ENCODE data around the gene FAH. TPM values are rescaled to one million over a fixed set of nuclear protein-coding genes. Genes with fewer than 3 reads are reported as not detected.

The FAH gene
- total RNA-seq, 1 donor from 2014 or later: 16.2 TPM

DNA sequence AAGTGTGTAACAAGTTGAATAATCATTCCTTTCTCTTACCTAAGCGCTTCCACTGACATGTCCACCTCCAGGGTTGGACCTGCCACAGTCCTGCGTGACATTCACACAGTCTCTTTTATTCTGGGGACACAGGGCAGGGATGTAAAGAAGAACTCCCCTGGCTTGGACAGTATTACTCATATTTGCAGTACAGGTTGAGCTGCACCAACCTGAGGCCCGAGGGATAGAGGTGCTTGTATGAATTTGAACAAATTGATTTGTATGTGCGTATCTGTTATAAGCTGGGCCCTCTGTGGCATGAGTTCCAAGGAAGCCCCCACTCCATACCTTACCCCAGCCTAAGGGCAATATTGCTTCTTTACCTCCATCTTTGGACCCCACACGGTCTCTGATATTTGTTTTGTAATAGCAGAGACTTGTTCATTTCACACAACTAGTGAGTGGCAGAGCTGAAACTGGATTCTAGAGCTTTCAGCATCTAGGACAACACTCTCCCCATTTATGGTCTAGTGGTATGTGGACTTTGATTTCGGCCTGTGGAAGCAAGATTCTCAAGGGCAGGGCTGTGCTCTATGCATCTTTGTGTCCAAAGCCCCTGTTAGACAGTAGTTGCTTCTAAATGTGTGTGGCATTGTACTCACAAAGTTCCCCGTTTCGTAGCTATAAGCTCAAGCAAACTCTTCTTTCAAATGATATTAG, 39.2 kb downstream of the FAH start:
- H3K4me3 Mint-ChIP-seq (ENCODE audit: unreplicated experiment): no peak overlapping the region
- TF ChIP-seq, protein P1, sequence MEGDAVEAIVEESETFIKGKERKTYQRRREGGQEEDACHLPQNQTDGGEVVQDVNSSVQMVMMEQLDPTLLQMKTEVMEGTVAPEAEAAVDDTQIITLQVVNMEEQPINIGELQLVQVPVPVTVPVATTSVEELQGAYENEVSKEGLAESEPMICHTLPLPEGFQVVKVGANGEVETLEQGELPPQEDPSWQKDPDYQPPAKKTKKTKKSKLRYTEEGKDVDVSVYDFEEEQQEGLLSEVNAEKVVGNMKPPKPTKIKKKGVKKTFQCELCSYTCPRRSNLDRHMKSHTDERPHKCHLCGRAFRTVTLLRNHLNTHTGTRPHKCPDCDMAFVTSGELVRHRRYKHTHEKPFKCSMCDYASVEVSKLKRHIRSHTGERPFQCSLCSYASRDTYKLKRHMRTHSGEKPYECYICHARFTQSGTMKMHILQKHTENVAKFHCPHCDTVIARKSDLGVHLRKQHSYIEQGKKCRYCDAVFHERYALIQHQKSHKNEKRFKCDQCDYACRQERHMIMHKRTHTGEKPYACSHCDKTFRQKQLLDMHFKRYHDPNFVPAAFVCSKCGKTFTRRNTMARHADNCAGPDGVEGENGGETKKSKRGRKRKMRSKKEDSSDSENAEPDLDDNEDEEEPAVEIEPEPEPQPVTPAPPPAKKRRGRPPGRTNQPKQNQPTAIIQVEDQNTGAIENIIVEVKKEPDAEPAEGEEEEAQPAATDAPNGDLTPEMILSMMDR (IDR thresholded peaks at IDR 0.05): no peak
- H3K9me3 Mint-ChIP-seq (ENCODE audit: low read depth): no peaks in the 10 kb centered on the region
- peaks cover 4% of the 10 kb centered on the region for H3K36me3 Mint-ChIP-seq (ENCODE audit: low read depth)
- no peak overlapping the region for H3K27ac Mint-ChIP-seq (ENCODE audit: unreplicated experiment)
- H3K4me1 Mint-ChIP-seq (ENCODE audit: low read depth): no peaks in the 10 kb centered on the region
- no peak for DNase-seq (ENCODE audit: low spot score)
- peaks cover 5% of the 10 kb centered on the region for H3K27me3 Mint-ChIP-seq (ENCODE audit: low read depth)

DNA sequence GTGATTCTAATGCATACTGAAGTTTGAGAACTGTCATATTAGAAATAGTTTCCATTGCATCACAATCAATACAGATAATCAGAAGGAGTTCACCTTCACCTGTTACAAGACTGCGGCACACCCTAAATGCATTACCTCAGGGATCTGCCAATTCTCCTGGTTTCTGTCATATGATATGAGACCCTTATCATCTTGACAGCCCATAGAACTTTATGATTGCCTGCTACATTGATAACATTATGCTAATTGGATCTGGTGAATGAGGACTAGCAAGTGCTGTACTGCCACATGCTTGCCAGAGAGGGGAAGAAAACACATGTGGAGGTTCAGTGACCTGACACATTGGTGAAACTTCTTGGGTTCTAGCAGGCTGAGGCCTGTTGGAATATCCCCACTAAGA, 41.4 kb downstream of the FAH start:
- Mint-ChIP-seq H3K36me3 (ENCODE audit: low read depth) (no peaks in the 10 kb centered on the region), H3K27me3 (ENCODE audit: low read depth) (peaks cover 23% of the 10 kb centered on the region), H3K4me1 (ENCODE audit: low read depth) (no peaks in the 10 kb centered on the region), H3K4me3 (ENCODE audit: unreplicated experiment) (no peak overlapping the region), H3K9me3 (ENCODE audit: low read depth) (no peaks in the 10 kb centered on the region), H3K27ac (ENCODE audit: unreplicated experiment) (no peak overlapping the region)
- DNase-seq (ENCODE audit: low spot score): no peak
- TF ChIP-seq, protein P1 (IDR thresholded peaks at IDR 0.05): no peak

DNA sequence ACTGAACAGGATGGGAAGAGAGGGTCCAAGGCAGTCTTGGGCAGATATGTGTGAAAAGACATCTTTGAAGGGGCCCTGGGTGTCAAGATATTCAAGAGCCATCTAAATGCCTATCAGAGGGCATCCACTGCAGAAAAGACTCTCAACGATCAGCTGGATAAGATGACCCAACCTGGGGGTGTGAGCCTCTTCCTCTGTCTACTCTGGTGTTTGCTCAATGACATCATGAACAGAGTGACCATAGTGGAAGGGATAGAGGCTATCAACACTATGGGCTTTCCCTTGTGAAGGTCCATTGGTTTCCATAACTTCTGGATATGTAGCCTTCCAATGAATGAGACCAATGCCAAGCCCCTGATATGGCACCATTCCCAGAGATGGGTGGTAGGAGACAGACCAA, 42.1 kb downstream of the FAH start:
- TF ChIP-seq, protein P1 (IDR thresholded peaks at IDR 0.05): no peak
- Mint-ChIP-seq H3K9me3 (ENCODE audit: low read depth) (no peaks in the 10 kb centered on the region), H3K27me3 (ENCODE audit: low read depth) (peaks cover 30% of the 10 kb centered on the region), H3K36me3 (ENCODE audit: low read depth) (no peaks in the 10 kb centered on the region), H3K27ac (ENCODE audit: unreplicated experiment) (no peak overlapping the region), H3K4me3 (ENCODE audit: unreplicated experiment) (no peak overlapping the region), H3K4me1 (ENCODE audit: low read depth) (no peaks in the 10 kb centered on the region)
- no peak for DNase-seq (ENCODE audit: low spot score)

DNA sequence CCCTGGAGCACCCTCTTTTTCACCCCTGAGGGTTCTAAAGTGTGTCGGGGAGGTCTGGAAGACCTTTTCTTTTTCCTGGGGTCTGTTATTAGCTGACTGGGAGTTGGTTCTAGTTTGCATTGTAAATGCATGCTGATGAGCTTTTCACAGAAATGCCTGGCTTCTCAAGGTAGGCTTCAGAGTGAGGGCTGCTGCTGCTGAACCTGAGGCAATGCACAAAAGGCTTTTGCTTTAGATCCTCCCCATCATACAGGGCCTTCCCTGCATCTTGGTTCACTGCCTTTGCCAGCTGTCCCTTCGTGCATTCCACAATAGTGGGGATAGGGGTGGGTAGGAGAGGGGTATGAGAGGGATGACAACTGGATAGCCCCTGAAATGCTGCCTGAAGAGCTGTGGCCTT, 46.6 kb downstream of the FAH start:
- no peak overlapping the region for H3K4me3 Mint-ChIP-seq (ENCODE audit: unreplicated experiment)
- no peaks in the 10 kb centered on the region for H3K9me3 Mint-ChIP-seq (ENCODE audit: low read depth)
- H3K4me1 Mint-ChIP-seq (ENCODE audit: low read depth): no peaks in the 10 kb centered on the region
- H3K27ac Mint-ChIP-seq (ENCODE audit: unreplicated experiment): no peak overlapping the region
- H3K36me3 Mint-ChIP-seq (ENCODE audit: low read depth): no peaks in the 10 kb centered on the region
- peaks cover 44% of the 10 kb centered on the region for H3K27me3 Mint-ChIP-seq (ENCODE audit: low read depth)
- no peak for DNase-seq (ENCODE audit: low spot score)
- TF ChIP-seq, protein P1 (IDR thresholded peaks at IDR 0.05): no peak

DNA sequence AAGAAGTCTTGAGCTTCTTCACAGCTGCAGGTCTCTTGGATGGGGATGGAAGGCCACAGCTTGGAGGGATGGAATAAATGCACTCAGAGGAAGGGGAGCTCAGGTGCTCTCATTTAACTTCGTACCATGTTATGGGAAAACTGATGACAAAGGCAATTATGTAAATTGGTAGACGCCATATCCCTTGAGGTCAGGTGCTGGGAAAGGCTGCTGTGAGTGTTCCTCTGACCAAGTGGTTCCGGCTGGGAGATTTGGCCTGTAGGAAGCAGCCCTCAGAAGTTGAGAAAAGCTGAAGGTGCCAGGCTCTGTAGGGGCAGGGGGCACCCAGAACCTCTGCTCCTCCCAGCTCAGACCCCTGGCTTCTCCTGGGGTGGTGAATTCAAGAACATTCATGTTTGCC, 47.1 kb downstream of the FAH start:
- DNase-seq (ENCODE audit: low spot score): no peak
- no peaks in the 10 kb centered on the region for H3K36me3 Mint-ChIP-seq (ENCODE audit: low read depth)

More for the DNA sequence above, 47.1 kb downstream of the FAH start:
- Mint-ChIP-seq H3K4me3 (ENCODE audit: unreplicated experiment) (no peak overlapping the region), H3K27ac (ENCODE audit: unreplicated experiment) (no peak overlapping the region), H3K9me3 (ENCODE audit: low read depth) (no peaks in the 10 kb centered on the region), H3K4me1 (ENCODE audit: low read depth) (no peaks in the 10 kb centered on the region), H3K27me3 (ENCODE audit: low read depth) (peaks cover 45% of the 10 kb centered on the region)
- TF ChIP-seq, protein P1 (IDR thresholded peaks at IDR 0.05): no peak
